Activated naive CD4-positive, alpha-beta T cell treated with anti-CD3 and anti-CD28 coated beads, Interleukin-2, amount 10 ng/mL, durations not matched to agents 7 days and 5 days (primary cell): ENCODE data around the gene BBS9.

ENCODE experiments used
- CTCF ChIA-PET: fragments of 350-600 bp; sonication (Branson Sonifier 250); formaldehyde crosslinking; loops from one replicate; lab custom pipeline; 2021; ENCODE audit warnings: antibody characterized with exemption; lab: Charles Lee
- DNase-seq: peaks from one replicate; pipeline ENCODE4 v3.0.0-alpha.2; 2020
- H3K27ac Mint-ChIP-seq: one replicate; pipeline ENCODE4 v1.8.0; 2021; ENCODE audit warnings: mild to moderate bottlenecking, moderate library complexity, mixed read lengths
- H3K27me3 Mint-ChIP-seq: one replicate; pipeline ENCODE4 v1.8.0; 2021; ENCODE audit warnings: mild to moderate bottlenecking, mixed read lengths
- H3K36me3 Mint-ChIP-seq: one replicate; pipeline ENCODE4 v1.8.0; 2021; ENCODE audit warnings: mixed read lengths
- H3K4me1 Mint-ChIP-seq: one replicate; pipeline ENCODE4 v1.8.0; 2021; ENCODE audit warnings: mixed read lengths
- H3K4me3 Mint-ChIP-seq: one replicate; pipeline ENCODE4 v1.8.0; 2021; ENCODE audit warnings: mild to moderate bottlenecking, moderate library complexity, mixed read lengths
- H3K9me3 Mint-ChIP-seq: one replicate; pipeline ENCODE4 v1.8.0; 2021; ENCODE audit warnings: mixed read lengths

Gene BBS9

GRCh38 chr7:33626869-33627268 is 497.5 kb downstream of the BBS9 start:
- no peak for DNase-seq
- Mint-ChIP-seq H3K4me1 (no peaks in the 10 kb centered on the region), H3K27ac (no peak overlapping the region), H3K9me3 (no peaks in the 10 kb centered on the region), H3K4me3 (no peak overlapping the region), H3K36me3 (no peaks in the 10 kb centered on the region), H3K27me3 (no peaks in the 10 kb centered on the region)
- CTCF ChIA-PET, result no interaction called here

- CTCF ChIA-PET, result interaction anchor here (0.7 kb wide), 1 partner anchor 148 kb away, joined by 3 read pairs; no protein-coding TSS in a partner anchor
- Mint-ChIP-seq H3K36me3 (no peaks in the 10 kb centered on the region), H3K27me3 (no peaks in the 10 kb centered on the region), H3K4me1 (no peaks in the 10 kb centered on the region), H3K9me3 (no peaks in the 10 kb centered on the region), H3K4me3 (no peak overlapping the region), H3K27ac (no peak overlapping the region)
- no peak for DNase-seq
These were observed 498.4 kb downstream of the BBS9 start for GRCh38 chr7:33627741-33628140.

GRCh38 chr7:33628894-33629293 is 499.5 kb downstream of the BBS9 start:
- no peaks in the 10 kb centered on the region for H3K4me1 Mint-ChIP-seq
- H3K27ac Mint-ChIP-seq, result no peak overlapping the region
- H3K9me3 Mint-ChIP-seq, result no peaks in the 10 kb centered on the region
- no peak overlapping the region for H3K4me3 Mint-ChIP-seq
- no peaks in the 10 kb centered on the region for H3K36me3 Mint-ChIP-seq
- H3K27me3 Mint-ChIP-seq, result no peaks in the 10 kb centered on the region
- no peak for DNase-seq
- CTCF ChIA-PET, result no interaction called here

GRCh38 chr7:33630359-33630758 is 501.0 kb downstream of the BBS9 start:
- Mint-ChIP-seq H3K4me3 (no peak overlapping the region), H3K9me3 (no peaks in the 10 kb centered on the region)

GRCh38 chr7:33632322-33632721 is 503.0 kb downstream of the BBS9 start:
- H3K9me3 Mint-ChIP-seq, result no peaks in the 10 kb centered on the region
- no peaks in the 10 kb centered on the region for H3K4me1 Mint-ChIP-seq
- no peak overlapping the region for H3K4me3 Mint-ChIP-seq
- H3K27ac Mint-ChIP-seq, result no peak overlapping the region
- no peaks in the 10 kb centered on the region for H3K27me3 Mint-ChIP-seq
- H3K36me3 Mint-ChIP-seq, result no peaks in the 10 kb centered on the region
- CTCF ChIA-PET, result no interaction called here
- no peak for DNase-seq

More at GRCh38 chr7:33630359-33630758, 501.0 kb downstream of the BBS9 start:
- no peak for DNase-seq
- CTCF ChIA-PET, result no interaction called here
- Mint-ChIP-seq H3K27me3 (no peaks in the 10 kb centered on the region), H3K27ac (no peak overlapping the region), H3K36me3 (no peaks in the 10 kb centered on the region), H3K4me1 (no peaks in the 10 kb centered on the region)

GRCh38 chr7:33632840-33633525 is 503.6 kb downstream of the BBS9 start:
- no peaks in the 10 kb centered on the region for H3K36me3 Mint-ChIP-seq
- H3K4me1 Mint-ChIP-seq, result no peaks in the 10 kb centered on the region
- no peaks in the 10 kb centered on the region for H3K9me3 Mint-ChIP-seq
- no peak for DNase-seq
- no peaks in the 10 kb centered on the region for H3K27me3 Mint-ChIP-seq
- CTCF ChIA-PET, result no interaction called here
- H3K27ac Mint-ChIP-seq, result no peak overlapping the region
- H3K4me3 Mint-ChIP-seq, result no peak overlapping the region

GRCh38 chr7:33634606-33635005 is 505.2 kb downstream of the BBS9 start:
- H3K27me3 Mint-ChIP-seq, result no peaks in the 10 kb centered on the region
- no peak for DNase-seq
- no peak overlapping the region for H3K4me3 Mint-ChIP-seq
- CTCF ChIA-PET, result no interaction called here
- H3K36me3 Mint-ChIP-seq, result no peaks in the 10 kb centered on the region
- no peak overlapping the region for H3K27ac Mint-ChIP-seq
- H3K4me1 Mint-ChIP-seq, result no peaks in the 10 kb centered on the region
- no peaks in the 10 kb centered on the region for H3K9me3 Mint-ChIP-seq

- Mint-ChIP-seq H3K4me3 (no peak overlapping the region), H3K36me3 (no peaks in the 10 kb centered on the region), H3K27me3 (no peaks in the 10 kb centered on the region), H3K9me3 (no peaks in the 10 kb centered on the region), H3K27ac (no peak overlapping the region), H3K4me1 (no peaks in the 10 kb centered on the region)
- CTCF ChIA-PET, result no interaction called here
- DNase-seq, result no peak
These were observed 507.0 kb downstream of the BBS9 start for GRCh38 chr7:33636359-33636758.

GRCh38 chr7:33639552-33640197 is 510.3 kb downstream of the BBS9 start:
- Mint-ChIP-seq H3K27me3 (no peaks in the 10 kb centered on the region), H3K9me3 (no peaks in the 10 kb centered on the region), H3K4me1 (no peaks in the 10 kb centered on the region), H3K27ac (no peak overlapping the region), H3K36me3 (no peaks in the 10 kb centered on the region), H3K4me3 (no peak overlapping the region)
- DNase-seq, result no peak
- CTCF ChIA-PET, result no interaction called here

GRCh38 chr7:33640741-33641140 is 511.4 kb downstream of the BBS9 start:
- Mint-ChIP-seq H3K4me3 (no peak overlapping the region), H3K9me3 (no peaks in the 10 kb centered on the region), H3K4me1 (no peaks in the 10 kb centered on the region), H3K27me3 (no peaks in the 10 kb centered on the region), H3K36me3 (no peaks in the 10 kb centered on the region), H3K27ac (no peak overlapping the region)
- CTCF ChIA-PET, result no interaction called here
- DNase-seq, result no peak

- DNase-seq, result no peak
- no peak overlapping the region for H3K27ac Mint-ChIP-seq
- H3K4me1 Mint-ChIP-seq, result no peaks in the 10 kb centered on the region
- no peak overlapping the region for H3K4me3 Mint-ChIP-seq
- H3K9me3 Mint-ChIP-seq, result no peaks in the 10 kb centered on the region
- H3K36me3 Mint-ChIP-seq, result no peaks in the 10 kb centered on the region
- H3K27me3 Mint-ChIP-seq, result no peaks in the 10 kb centered on the region
- CTCF ChIA-PET, result no interaction called here
These were observed 512.9 kb downstream of the BBS9 start for GRCh38 chr7:33642312-33642711.

GRCh38 chr7:33643530-33643929 is 514.2 kb downstream of the BBS9 start:
- no peaks in the 10 kb centered on the region for H3K36me3 Mint-ChIP-seq
- no peaks in the 10 kb centered on the region for H3K9me3 Mint-ChIP-seq
- no peak for DNase-seq
- H3K27ac Mint-ChIP-seq, result no peak overlapping the region
- CTCF ChIA-PET, result no interaction called here
- no peak overlapping the region for H3K4me3 Mint-ChIP-seq
- H3K27me3 Mint-ChIP-seq, result no peaks in the 10 kb centered on the region
- H3K4me1 Mint-ChIP-seq, result no peaks in the 10 kb centered on the region

- CTCF ChIA-PET, result no interaction called here
- no peak overlapping the region for H3K4me3 Mint-ChIP-seq
- no peak overlapping the region for H3K27ac Mint-ChIP-seq
- no peak for DNase-seq
- no peaks in the 10 kb centered on the region for H3K27me3 Mint-ChIP-seq
- no peaks in the 10 kb centered on the region for H3K4me1 Mint-ChIP-seq
- H3K36me3 Mint-ChIP-seq, result no peaks in the 10 kb centered on the region
- H3K9me3 Mint-ChIP-seq, result no peaks in the 10 kb centered on the region
These were observed 515.1 kb downstream of the BBS9 start for GRCh38 chr7:33644489-33644888.

- Mint-ChIP-seq H3K27ac (no peak overlapping the region), H3K4me1 (no peaks in the 10 kb centered on the region), H3K27me3 (no peaks in the 10 kb centered on the region), H3K9me3 (no peaks in the 10 kb centered on the region), H3K36me3 (no peaks in the 10 kb centered on the region), H3K4me3 (no peak overlapping the region)
- CTCF ChIA-PET, result no interaction called here
- no peak for DNase-seq
These were observed 515.7 kb downstream of the BBS9 start for GRCh38 chr7:33645104-33645503.

GRCh38 chr7:33646166-33646565 is 516.8 kb downstream of the BBS9 start:
- CTCF ChIA-PET, result no interaction called here
- no peaks in the 10 kb centered on the region for H3K4me1 Mint-ChIP-seq
- no peaks in the 10 kb centered on the region for H3K36me3 Mint-ChIP-seq
- H3K4me3 Mint-ChIP-seq, result no peak overlapping the region
- no peak for DNase-seq
- H3K27me3 Mint-ChIP-seq, result no peaks in the 10 kb centered on the region
- no peaks in the 10 kb centered on the region for H3K9me3 Mint-ChIP-seq
- H3K27ac Mint-ChIP-seq, result no peak overlapping the region
